GM18873 (cell line): Measurements from ENCODE around the gene GALNT1.

Source experiments
- ATAC-seq: cut with Tn5 transposase; IDR thresholded peaks from one replicate; pipeline ENCODE4 v1.9.1; 2021; ENCODE audit warnings: mild to moderate bottlenecking, moderate library complexity, moderate number of reproducible peaks; ENCODE audit not compliant: unreplicated experiment, low FRiP score

The GALNT1 gene

DNA sequence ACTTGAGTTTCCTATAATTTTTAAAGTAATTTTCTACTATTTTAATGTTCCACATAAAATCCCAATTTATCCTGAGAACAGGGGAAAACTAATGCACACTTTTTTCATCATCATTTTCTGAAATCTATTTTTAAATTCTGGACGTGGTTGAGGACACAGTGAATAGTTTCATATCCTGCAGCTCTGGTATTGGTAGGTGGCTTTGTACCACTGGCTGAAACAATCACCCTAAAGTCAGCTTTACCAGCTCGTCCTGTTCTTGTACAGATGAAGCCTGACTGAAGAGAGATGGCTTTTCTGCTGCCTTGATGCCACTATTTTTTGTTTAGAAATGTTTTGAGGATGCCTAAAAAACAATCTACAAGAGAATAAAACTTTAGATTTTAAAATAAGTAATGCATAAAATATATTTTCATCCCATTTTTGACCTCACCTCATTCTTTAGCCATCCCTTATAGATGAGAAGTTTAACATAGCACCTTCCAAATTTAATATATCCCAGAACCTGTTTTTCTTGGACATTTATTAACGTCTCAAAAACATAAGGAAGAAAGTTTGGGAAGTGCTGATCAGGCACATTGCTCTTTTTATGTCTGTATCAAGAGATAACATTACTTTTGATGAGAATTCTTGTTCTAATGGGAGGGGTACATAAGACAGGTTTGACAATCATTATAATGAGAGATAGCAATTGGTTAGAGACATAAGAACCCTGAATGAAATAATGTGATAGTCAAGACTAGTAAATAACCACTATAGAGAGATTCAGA, 80.9 kb downstream of the GALNT1 start:
- ATAC-seq: no peak

DNA sequence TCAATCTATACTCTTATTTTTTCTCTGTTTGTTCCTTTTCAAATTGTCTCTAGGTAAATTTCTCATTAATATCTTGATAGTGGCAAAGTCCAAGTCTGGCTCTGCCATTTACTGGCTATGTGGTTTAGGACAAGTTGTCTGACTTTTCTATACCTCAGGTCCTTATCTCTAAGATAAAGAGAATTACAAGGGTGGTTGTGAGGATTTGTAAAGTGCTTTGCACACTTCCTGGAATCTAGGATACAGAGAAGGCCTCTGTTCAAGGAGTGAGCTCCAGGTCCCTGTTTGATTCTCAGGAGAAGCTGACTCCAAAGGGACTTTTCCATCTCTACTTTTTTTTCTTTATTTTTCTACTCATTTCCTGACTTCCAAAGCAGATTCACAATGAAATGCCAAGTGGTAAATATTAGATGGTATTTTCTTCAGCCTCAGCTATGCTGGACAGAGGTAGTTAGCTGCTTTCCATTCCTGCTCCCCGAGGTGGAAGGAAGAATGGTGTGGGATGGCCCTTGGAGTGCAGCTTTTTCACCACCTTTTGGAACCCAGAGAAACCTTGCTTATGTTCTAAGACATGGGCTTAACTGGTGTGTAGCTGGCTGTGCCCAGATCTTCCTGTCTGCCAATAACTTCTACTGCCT, 90.5 kb downstream of the GALNT1 start:
- ATAC-seq: no peak

DNA sequence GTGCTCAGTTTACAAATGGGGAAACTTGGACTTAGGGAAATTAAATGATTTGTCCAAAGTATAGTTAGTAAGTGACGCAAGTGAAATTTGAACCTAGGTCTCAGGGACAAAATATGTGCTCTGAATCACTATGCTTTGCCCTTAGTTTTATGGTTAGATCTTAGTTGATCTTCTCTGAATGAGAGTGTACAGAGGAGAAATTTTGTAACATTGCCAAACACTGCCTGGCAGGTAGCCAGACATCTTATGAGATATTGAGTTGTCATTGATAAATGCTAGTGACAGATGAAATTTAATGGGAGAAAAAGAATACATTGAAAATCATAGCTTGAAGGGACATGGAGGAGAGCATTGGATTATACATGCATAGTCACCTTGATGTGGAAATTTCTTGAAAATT, 91.4 kb downstream of the GALNT1 start:
- ATAC-seq: no peak

DNA sequence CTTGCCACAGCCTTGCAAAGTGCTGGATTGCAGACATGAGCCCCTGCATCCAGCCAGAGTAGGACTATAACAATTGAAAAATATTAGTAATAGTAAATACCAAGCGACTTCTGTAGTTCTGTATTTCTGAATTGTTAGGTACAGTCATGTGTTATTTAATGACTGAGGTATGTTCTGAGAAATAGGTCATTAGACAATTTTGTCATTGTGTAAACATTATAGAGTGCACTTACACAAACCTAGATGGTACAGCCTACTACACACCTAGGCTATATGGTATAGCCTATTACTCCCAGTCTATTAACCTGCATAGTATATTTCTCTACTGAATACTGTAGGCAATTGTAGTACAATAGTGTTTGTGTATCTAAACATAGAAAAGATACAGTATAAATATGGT, 92.1 kb downstream of the GALNT1 start:
- no peak for ATAC-seq

DNA sequence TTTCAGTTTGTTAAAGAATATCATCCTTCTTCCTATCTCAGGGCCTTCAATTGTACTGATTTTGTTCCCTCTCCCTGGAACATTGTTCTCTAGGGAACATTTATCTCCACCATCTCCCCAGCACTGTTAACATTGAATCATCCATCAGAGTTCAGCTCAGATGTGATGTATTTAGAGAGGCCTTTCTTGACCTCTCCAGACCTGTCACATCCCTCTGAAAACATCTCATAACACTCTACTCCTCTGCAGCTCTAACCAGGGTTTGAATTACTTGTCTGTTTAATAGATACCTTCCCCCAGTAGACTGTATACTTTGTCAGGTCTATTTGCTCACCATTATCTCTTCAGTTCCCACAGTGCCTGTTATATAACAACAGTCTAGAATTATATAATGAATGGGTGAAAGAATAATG, 98.6 kb downstream of the GALNT1 start:
- ATAC-seq: no peak

DNA sequence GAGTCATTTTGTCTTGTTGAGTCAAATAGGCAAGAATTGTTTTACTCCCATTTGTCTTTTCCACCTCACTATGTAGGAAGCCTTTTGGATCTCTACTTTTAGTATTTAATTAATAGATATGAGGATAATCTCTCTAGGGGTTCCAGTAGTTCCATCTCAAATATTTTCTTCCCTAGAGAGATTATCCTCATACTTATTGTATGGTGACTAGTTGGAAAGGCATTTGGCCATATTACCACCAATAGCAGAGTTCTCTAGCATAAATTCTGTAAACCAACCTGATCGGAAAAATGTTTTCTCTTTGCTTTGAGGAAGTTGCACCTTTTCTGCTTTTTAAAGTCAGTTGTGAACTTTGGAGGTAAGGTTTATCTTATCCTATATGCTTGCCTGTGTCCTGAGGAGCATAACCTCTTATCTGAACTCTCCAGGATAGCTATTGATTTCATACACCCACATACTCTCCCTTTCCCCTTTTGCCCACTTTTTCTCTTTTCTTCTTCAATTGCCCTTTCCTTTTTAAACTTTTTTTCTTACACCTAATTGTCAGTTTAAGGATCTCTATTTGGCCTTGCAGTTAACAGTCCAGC, 100.8 kb downstream of the GALNT1 start:
- no peak for ATAC-seq

DNA sequence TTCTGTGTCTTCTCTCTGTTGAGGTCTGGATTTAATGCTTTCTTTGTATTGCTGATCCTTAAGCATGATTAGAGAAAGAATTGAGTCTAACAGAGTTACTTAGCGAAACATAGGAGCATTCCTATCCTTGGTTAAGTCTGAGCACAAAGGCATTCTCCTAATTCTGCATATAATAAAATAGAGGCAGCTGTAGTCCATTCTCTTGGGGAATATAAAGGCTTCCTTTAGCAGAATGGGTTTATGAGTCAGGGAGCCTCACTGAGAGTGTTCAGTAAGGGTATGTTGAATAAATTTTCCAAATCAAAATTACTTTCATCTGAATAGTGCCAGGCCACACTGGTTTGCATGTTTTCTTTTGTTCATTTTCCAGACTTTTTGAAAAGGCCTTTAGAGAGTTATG, 101.5 kb downstream of the GALNT1 start:
- ATAC-seq: no peak

DNA sequence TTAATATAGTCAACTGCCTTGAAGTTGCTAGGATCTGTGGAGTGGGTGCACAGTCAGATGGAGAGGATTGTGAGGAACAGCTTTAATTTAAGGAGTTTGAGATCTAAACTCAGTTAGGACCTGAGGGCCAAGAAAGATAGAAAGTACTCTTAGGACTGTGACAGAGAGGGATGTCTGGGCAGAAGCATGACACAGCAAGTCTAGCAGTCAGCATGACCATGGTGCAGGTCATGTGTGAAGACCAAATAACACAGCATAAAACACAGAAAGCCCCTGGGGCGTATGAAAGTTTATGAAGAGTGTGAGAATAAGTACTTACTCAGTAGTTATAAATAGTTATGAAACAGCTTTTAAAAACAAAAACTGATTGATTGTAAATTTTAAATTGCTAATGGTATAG, 107.2 kb downstream of the GALNT1 start:
- peak; percentile 75 for ATAC-seq

DNA sequence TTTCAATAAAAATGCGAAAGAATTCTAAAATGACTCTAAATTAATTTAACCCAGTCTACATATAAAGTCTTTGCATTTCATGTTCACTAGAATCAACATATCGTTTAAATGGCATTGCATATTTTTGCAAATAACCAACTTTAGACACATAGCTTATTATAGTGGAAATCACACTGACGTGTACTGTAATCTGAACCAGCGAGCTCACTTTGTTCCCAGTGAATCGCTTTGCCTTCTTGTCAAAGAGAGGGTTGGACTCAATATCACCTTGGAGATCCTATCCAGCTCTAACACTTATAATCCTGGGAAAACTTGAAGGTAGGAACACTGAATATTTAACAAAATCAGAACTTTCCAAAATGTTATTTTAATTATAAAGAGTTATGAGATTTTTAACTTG, 108.2 kb downstream of the GALNT1 start:
- no peak for ATAC-seq

DNA sequence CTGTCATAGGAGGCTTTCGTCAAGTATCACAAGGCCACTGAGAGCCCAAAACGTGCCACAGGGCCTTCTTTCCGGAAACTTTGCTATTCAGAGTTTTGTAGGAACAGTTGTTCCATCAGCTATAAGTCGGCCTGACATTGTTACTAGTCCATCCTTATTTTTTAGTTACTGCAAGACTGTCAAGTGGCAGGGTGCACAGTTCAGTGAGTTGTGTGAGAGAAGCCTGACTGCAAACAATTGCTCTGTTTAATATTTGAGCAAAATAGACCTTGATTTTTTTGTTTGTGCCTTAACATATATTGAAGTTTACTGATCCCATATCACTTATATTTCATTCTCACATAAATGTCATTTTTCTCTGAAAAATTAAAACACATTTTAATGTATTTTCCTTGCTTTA, 110.1 kb downstream of the GALNT1 start:
- ATAC-seq: no peak

DNA sequence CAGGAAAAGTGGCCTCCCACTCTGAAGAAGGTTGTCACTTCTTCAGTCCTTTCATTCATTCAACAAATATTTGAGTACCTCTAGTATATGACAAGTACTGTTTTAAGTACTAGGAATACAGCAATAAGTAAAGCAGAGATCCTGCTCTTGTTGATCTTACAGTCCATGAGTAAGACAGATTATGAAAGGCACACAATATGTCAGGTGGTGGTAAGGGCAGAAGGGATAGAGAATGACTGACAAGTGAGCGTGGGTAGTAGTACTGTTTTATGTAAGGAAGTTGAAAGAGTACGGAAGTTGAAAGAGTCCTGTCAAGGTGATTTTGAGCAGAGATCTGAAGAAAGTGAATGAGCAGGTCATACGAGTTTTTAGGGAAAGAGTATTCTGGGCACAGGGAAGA, 111.3 kb downstream of the GALNT1 start:
- no peak for ATAC-seq

DNA sequence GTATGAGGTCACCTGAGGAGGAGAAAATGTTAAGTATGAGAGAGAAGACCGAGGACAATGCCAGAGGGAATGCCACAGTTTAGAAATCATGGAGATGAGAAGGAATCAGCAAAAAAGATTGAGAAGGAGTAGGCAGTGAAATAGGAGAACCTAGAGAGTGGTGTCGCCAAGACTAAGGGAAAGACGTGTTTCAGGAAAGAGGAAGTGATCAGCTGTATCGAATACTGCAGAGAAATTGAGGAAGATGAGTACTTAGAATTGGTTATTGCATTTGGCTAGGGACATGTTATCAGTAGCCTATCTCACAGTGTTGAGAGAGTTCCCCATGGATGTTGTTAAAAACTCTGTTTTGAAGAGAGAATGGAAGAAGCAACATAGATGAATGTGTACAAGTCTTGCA, 112.3 kb downstream of the GALNT1 start:
- ATAC-seq: no peak

DNA sequence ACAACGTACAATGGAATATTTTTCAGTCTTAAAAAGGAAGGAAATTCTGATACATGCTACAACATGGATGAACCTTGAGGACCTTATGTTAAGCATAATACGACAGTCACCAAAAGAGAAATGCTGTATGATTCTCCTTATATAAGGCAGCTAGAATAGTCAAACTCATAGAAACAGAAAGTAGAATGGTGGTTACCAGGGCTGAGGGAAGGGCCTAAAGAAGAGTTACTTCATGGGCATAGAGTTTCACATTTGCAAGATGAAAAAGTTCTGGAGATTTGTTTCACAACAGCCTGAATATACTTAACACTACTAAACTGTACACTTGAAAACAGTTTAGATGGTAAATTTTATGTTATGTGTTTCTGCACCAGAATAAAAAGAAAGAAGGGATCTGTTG, 113.3 kb downstream of the GALNT1 start:
- no peak for ATAC-seq

DNA sequence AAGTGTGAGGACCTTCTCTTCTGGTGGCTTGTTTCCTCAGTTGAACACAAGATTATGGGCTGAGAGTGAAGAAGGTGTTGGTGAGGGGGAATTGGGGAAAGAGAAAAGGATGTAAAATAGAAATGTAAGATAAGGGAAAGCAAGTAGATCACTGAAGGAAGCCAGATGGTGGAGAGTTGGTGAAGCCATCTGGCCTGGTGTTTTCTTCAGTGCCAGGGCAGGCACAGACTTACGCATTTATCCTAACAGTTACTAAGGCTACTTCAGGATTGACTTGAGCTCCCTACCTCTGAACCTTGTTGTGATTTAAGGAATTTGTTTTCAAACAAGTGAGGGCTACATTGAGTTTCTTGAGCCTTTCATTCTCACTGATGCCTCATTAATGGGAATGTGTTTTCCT, 113.8 kb downstream of the GALNT1 start:
- ATAC-seq: no peak

DNA sequence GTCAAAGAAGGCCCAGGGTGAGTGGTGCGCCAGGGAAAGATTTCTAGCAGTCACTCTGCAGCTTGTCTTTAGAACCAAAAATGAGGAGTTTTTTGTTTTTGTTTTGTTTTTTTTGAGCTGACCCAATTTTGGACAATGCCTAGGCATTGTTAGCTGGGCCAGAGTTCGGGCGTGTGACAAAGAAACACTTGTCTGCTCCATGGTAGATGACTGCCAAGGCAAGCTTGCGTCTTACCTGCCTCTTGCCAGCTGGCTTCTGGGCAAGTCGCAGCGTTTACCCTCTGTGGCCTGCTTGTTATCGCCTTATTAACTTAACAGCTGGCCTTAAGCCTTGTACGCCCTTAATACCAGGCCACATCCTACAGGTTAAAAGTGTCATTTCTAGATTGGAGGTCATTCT, 114.3 kb downstream of the GALNT1 start:
- no peak for ATAC-seq

DNA sequence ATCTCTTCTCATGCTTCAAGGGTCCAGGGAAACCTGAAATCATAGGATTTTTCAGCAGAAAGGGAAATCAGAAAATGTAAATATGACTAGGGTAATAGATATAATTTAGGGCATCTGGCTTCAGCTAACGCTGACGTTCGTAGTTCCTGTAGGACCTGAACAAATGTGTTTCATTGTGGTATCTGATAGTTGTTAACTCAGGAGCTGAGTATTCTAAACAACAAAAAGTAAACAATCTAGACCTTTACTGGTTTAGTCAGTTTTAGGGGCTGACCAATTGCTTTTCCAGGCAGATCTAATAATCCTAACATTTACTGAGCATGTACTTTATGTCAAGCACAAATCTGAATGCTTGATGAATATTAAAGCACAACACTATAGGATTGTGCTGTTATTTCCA, 114.8 kb downstream of the GALNT1 start:
- ATAC-seq: no peak

DNA sequence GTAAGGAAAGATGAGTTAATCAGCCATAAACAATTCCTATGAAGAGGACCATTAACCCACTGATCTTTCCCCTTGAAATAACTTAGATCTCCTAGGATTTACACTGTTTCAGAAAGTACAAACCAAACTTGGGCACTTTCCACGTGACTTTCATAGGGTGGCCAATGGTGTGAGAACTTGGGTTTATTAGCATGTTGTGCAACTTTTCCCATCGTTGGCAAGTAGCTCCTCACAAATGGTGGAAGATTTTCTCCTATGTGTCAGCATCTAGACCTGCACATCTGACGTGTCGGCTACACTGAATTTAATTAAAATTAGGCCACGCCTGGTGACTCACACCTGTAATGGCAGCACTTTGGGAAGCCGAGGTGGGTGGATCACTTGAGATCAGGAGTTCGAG, 116.3 kb downstream of the GALNT1 start:
- no peak for ATAC-seq

DNA sequence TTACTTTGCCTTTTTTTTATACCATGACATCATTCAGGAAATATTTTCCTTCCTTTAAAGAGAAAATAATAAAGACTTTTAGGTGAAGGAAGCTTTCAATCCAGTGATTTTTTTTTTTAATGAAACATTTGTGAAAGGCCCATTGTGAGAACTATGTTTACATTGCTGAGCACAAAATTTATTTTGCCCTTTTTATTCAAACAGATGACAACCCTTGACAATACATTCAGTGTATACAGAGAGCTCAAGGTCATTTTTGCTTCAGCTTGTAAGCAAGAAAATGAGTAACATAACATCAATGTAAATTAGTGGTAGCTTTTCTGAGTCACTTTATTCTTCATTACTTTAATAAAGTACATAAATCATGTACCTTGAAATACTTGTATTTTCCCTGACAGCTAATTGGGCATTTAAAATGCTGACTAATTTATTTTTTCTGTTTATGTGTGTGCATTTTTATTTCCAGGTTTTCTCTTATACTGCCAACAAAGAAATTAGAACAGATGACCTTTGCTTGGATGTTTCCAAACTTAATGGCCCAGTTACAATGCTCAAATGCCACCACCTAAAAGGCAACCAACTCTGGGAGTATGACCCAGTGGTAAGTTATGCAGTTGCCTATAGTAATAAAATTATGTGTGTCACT, 121.6 kb downstream of the GALNT1 start:
- ATAC-seq: no peak

DNA sequence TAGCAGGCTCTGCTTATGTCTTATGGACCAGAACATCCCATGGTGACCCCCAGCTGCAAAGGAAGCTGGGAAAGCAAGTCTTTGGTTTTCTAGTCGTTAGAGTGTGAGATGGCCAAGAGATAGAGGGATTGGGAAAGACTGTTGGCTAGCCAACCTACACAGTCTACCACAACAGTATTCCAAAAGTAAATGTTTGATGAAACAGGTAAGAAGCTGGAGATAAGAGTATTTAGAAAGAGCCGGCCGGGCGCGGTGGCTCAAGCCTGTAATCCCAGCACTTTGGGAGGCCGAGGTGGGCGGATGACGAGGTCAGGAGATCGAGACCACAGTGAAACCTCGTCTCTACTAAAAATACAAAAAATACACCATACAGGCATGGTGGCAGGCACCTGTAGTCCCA, 124.4 kb downstream of the GALNT1 start:
- ATAC-seq: no peak

DNA sequence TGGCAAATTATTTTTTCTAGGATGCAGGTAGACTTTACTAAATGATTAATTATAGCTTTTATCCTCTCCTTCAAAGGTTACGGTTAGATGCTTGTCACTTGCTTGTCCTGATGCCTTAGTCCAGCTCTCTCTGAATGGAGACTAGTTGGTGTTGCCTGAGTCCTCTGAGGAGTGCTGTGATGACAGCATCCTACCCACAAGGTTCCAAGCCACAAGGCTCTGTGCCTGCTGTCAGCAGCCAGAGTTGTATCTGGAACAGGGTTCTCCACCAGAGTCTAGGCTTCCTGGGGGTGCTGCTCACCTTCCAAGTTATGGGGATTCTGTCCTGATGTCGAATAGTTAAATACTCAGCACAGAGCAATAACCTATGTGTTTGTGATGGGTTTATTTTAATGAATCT, 125.7 kb downstream of the GALNT1 start:
- no peak for ATAC-seq

DNA sequence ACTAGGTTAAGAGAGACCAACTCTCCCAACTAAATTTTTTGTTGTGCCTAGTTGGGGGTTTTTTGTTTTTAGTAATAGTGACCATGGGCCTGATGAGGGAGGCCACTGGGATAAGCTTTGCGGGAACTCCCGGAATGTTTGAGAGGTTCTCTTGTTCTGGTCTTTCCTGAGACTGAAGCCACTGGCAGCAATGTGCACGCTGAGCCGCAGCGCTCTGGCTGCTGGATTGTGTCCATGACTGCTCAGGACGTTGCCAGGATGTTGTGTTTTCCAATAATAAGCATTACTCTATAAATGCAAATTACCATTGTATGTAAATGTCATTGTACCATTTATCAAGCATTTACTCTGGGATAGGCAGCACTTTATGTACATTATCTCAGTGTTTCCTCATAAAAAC, 126.1 kb downstream of the GALNT1 start:
- ATAC-seq: no peak

DNA sequence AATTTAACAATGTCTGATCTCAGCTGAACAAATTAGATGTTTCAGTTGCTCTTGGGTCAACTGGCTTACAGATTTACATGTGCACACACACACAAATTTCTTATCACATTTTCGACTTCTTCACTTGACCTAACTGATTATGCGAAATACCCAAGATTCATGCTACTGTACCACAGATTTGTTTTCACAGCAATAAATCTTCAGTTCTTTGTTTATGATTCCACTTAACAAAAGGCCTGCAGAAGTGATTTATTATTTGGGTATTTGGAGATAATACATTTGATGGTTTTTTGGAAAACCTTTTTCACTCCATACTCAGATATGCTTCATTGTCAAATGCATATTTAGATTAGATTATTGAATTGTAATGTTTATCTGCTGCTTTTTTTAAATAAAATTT, 129.0 kb downstream of the GALNT1 start:
- no peak for ATAC-seq
